Endothelial cell of umbilical vein (primary cell): ENCODE results near the gene APP. TPM values are rescaled to one million over a fixed set of nuclear protein-coding genes. Genes with fewer than 3 reads are reported as not detected.

Experiments used
- BruUV-seq: library from RNA; stranded (reverse); fragments of 400-500 nt; replicated peaks from 2 replicates; lab custom pipeline; 2021; lab: Mats Ljungman, UMichigan
- CTCF ChIA-PET: fragments of 300-600, 350-600 bp; sonication (Branson Sonifier 250); formaldehyde crosslinking; loops from one replicate; lab custom pipeline; 2021; ENCODE audit warnings: antibody characterized with exemption, inconsistent platforms; lab: Charles Lee
- POLR2A ChIA-PET: fragments of 300-600, 350-600 bp; sonication (Branson Sonifier 250); formaldehyde crosslinking; loops from one replicate; lab custom pipeline; 2021; ENCODE audit warnings: antibody characterized with exemption, inconsistent platforms; lab: Charles Lee
- DNase-seq: peaks from one replicate; pipeline ENCODE4 v3.0.0-alpha.2; 2011; ENCODE audit warnings: low read depth, low spot score
- FAIRE-seq: peaks from 2 replicates; lab custom pipeline; 2011; peaks lifted over from hg19 to GRCh38; lab: Jason Lieb, UNC
- H2AFZ ChIP-seq: 2 replicates; pipeline ENCODE4 v1.6.0; 2012; ENCODE audit warnings: low read depth, low read length, control low read depth, inconsistent platforms
- H3K27ac ChIP-seq: 2 replicates; pipeline ENCODE4 v1.5.1; 2011; ENCODE audit warnings: low read depth, mild to moderate bottlenecking, control low read depth, low read length, moderate library complexity; ENCODE audit not compliant: insufficient read depth
- H3K27me3 ChIP-seq, 2 experiments: 2 replicates each; pipeline versions ENCODE4 v1.6.0 to v1.6.1; 2011; ENCODE audit warnings: low read length in 2 of 2, mixed read lengths in 1 of 2; ENCODE audit not compliant: control insufficient read depth in 2 of 2, insufficient read depth in 2 of 2
- H3K36me3 ChIP-seq, 2 experiments: 2 replicates in 1 of 2; 3 replicates in 1 of 2; pipeline ENCODE4 v1.5.1; 2011; ENCODE audit warnings: low read length in 2 of 2, mild to moderate bottlenecking in 1 of 2, moderate library complexity in 1 of 2; ENCODE audit not compliant: control insufficient read depth in 2 of 2, insufficient read depth in 2 of 2; ENCODE audit errors: extremely low read depth in 1 of 2
- H3K4me1 ChIP-seq: 3 replicates; pipeline ENCODE4 v1.5.1; 2011; ENCODE audit warnings: mild to moderate bottlenecking, low read length; ENCODE audit not compliant: control insufficient read depth, insufficient read depth; ENCODE audit errors: extremely low read depth
- H3K4me2 ChIP-seq: 2 replicates; pipeline ENCODE4 v1.6.1; 2011; ENCODE audit warnings: low read length, control low read depth, mixed read lengths; ENCODE audit not compliant: insufficient read depth
- H3K4me3 ChIP-seq, 3 experiments: fragments of 200-600 bp in 1 of 3; sonication (generic), shearing (Covaris generic) in 1 of 3; replicated peaks in 1 of 3; 2 replicates each; pipeline ENCODE4 v1.5.1; 2011 to 2016; ENCODE audit warnings: control low read depth in 3 of 3, low read length in 3 of 3, mild to moderate bottlenecking in 2 of 3, inconsistent platforms in 1 of 3, low read depth in 1 of 3, moderate library complexity in 1 of 3; ENCODE audit not compliant: insufficient read depth in 1 of 3
- H3K79me2 ChIP-seq: 2 replicates; pipeline ENCODE4 v1.6.0; 2012; ENCODE audit warnings: low read length, inconsistent platforms; ENCODE audit not compliant: control insufficient read depth, insufficient read depth
- H3K9ac ChIP-seq: replicated peaks from 2 replicates; pipeline ENCODE3; 2011; ENCODE audit warnings: low read length, control low read depth; ENCODE audit not compliant: insufficient read depth; ENCODE audit errors: extremely low read depth
- H3K9me1 ChIP-seq: replicated peaks from 3 replicates; pipeline ENCODE4 v1.6.0; 2011; ENCODE audit warnings: mild to moderate bottlenecking, low read length; ENCODE audit not compliant: control insufficient read depth, insufficient read depth; ENCODE audit errors: extremely low read depth
- H3K9me3 ChIP-seq: replicated peaks from 2 replicates; pipeline ENCODE4 v1.5.1; 2012; ENCODE audit warnings: low read length, inconsistent platforms; ENCODE audit not compliant: control insufficient read depth, insufficient read depth
- H4K20me1 ChIP-seq: replicated peaks from 2 replicates; pipeline ENCODE3; 2011; ENCODE audit warnings: mild to moderate bottlenecking, low read length; ENCODE audit not compliant: control insufficient read depth, insufficient read depth; ENCODE audit errors: extremely low read depth
- EZH2 ChIP-seq: IDR thresholded peaks from 2 replicates; pipeline ENCODE4 v1.6.1; 2012; ENCODE audit warnings: borderline replicate concordance, low read depth, mild to moderate bottlenecking, moderate library complexity, low read length, inconsistent platforms; ENCODE audit not compliant: severe bottlenecking
- FOS ChIP-seq: IDR thresholded peaks from 2 replicates; pipeline ENCODE4 v1.6.1; 2011; ENCODE audit warnings: mild to moderate bottlenecking, low read length, moderate library complexity, borderline replicate concordance; ENCODE audit not compliant: insufficient read depth
- GATA2 ChIP-seq: IDR thresholded peaks from 2 replicates; pipeline ENCODE4 v1.7.0; 2011; ENCODE audit warnings: low read depth, mild to moderate bottlenecking, moderate library complexity, mixed read lengths, low read length; ENCODE audit not compliant: insufficient read length, insufficient read depth
- JUN ChIP-seq: IDR thresholded peaks from 2 replicates; pipeline ENCODE4 v1.6.1; 2011; ENCODE audit warnings: borderline replicate concordance, low read depth; ENCODE audit not compliant: insufficient read length, insufficient read depth
- MYC ChIP-seq: IDR thresholded peaks from one replicate; pipeline ENCODE4 v1.6.1; 2011; ENCODE audit warnings: mild to moderate bottlenecking, low read depth, low read length
- POLR2A ChIP-seq: IDR thresholded peaks from 2 replicates; pipeline ENCODE4 v1.6.1; 2012; ENCODE audit warnings: low read depth, mild to moderate bottlenecking, control low read depth, low read length
- POLR2AphosphoS5 ChIP-seq: IDR thresholded peaks from 2 replicates; pipeline ENCODE4 v1.6.1; 2012; ENCODE audit warnings: low read depth, mild to moderate bottlenecking, control low read depth, low read length, moderate library complexity; ENCODE audit not compliant: insufficient read depth
- dilution Hi-C: fragments of 300-500 bp; cut with MboI; formaldehyde crosslinking; loops from one replicate; pipeline ENCODE4 v1.15.0; 2019; ENCODE audit warnings: low sequenced_read_pairs; ENCODE audit not compliant: extremely low pct_ligation_motif_present
- intact Hi-C: fragments of 100-400 bp; cut with micrococcal nuclease; formaldehyde crosslinking; loops from one replicate; pipeline ENCODE4 v1.10.0; 2022
- polyA plus RNA-seq, 4 experiments: library from polyadenylated mRNA; depleted of rRNA in 3 of 4; stranded (reverse) in 3 of 4; unstranded in 1 of 4; fragments of >200 nt; gene quantifications; 2 replicates each; pipeline versions ENCODE4 v1.2.1 to v1.2.3, GENCODE V29; 2011 to 2012; ENCODE audit warnings: missing spikeins in 1 of 4
- total RNA-seq: library from RNA; stranded (reverse); gene quantifications from 2 replicates; pipeline ENCODE4 v1.2.3, GENCODE V29; 2021
- TF ChIP-seq, protein P1 (sequence below): IDR thresholded peaks from 2 replicates; pipeline ENCODE4 v1.6.1; 2011; ENCODE audit not compliant: insufficient read depth, insufficient read length
- TF ChIP-seq, protein P2 (sequence below), 2 donors: IDR thresholded peaks; 1 replicate in 1 of 2; 2 replicates in 1 of 2; pipeline ENCODE4 v1.5.1; 2011; ENCODE audit warnings: low read length in 2 of 2, mild to moderate bottlenecking in 2 of 2, moderate library complexity in 2 of 2, control low read depth in 1 of 2, inconsistent platforms in 1 of 2, low read depth in 1 of 2; ENCODE audit not compliant: insufficient read depth in 1 of 2; ENCODE audit errors: extremely low read depth in 1 of 2

APP gene
- total and polyA plus RNA-seq, 2 donors (not counting 3 experiments of a cell fraction or from before 2014, with no cell fraction given): 914 to 928 TPM

DNA sequence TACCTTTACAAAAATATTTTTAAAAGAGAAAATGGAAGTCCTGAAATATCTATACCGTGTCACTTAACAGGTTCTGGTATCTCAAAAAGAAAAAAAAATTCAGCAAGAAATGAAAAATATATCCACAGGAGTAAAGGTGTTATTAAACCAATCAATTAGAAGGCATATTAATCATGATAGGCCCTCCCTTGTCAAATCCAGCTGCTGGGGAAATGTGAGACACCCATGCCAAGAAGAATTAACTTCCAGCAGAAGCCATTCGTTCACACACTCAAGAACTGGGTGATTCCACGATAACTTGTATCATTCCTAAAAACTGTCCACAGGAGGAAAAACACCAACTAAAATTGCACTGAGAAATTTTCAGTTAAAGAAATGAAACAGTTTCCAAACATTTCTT lies 57.6 kb downstream of the APP start:
- TF ChIP-seq, protein P1, sequence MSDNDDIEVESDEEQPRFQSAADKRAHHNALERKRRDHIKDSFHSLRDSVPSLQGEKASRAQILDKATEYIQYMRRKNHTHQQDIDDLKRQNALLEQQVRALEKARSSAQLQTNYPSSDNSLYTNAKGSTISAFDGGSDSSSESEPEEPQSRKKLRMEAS: no peak
- no peak for TF ChIP-seq JUN

DNA sequence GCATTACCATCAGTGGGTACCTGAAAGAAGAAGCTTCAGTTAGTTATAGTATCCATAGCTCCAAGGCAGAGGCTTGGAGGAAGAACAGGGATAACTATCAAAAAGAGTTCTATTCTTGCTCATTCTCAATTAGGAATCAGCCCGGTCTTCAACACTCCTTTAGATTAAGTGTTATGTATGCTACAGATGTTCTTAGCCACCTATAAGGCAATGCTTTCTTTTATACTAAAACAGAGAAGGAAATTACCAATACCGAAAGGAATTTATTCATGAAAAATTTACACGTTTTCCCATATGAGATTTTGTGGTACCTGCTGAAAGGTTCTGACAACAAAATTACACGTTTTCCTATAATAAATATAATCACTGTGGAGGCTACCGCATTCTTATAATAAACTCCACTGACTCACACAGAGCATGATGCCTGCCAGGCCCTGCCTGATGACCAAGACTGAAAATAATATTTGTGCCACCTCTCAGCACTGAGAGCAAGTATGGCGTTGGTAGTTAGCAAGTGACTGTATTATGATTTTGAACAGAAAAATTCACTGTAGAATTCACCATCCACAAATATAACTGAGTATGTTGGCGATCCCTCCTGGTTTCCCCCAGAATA lies 58.3 kb downstream of the APP start:
- H3K4me2 ChIP-seq: no peak overlapping the region
- no peak for DNase-seq

More for the DNA sequence above, 57.6 kb downstream of the APP start:
- DNase-seq: no peak
- intact Hi-C loops: no loop called here
- FAIRE-seq: no peak
- dilution Hi-C loops: no loop called here
- H3K4me2 ChIP-seq: no peak overlapping the region
- H3K4me1 ChIP-seq: peaks cover 14% of the 10 kb centered on the region
- no peak overlapping the region for H2AFZ ChIP-seq
- H3K27me3 ChIP-seq: no peaks in the 10 kb centered on the region
- H3K9ac ChIP-seq: no peak overlapping the region
- H3K27ac ChIP-seq: no peak overlapping the region
- ChIA-PET CTCF (no interaction called here), POLR2A (no interaction called here)
- H4K20me1 ChIP-seq: no peaks in the 10 kb centered on the region
- H3K4me3 ChIP-seq: no peak overlapping the region
- H3K36me3 ChIP-seq: peaks cover 5 to 10% of the 10 kb centered on the region in 2 experiments
- H3K79me2 ChIP-seq: peaks cover 91% of the 10 kb centered on the region
- no peaks in the 10 kb centered on the region for H3K9me3 ChIP-seq
- H3K9me1 ChIP-seq: no peaks in the 10 kb centered on the region
- BruUV-seq: no TSS peak

More for the DNA sequence above, 58.3 kb downstream of the APP start:
- Histone ChIP-seq H3K79me2 (peaks cover 91% of the 10 kb centered on the region), H3K9ac (no peak overlapping the region), H2AFZ (no peak overlapping the region), H3K4me3 (no peak overlapping the region), H3K27ac (no peak overlapping the region), H4K20me1 (no peaks in the 10 kb centered on the region), H3K9me1 (no peaks in the 10 kb centered on the region), H3K36me3 (peaks cover 5 to 10% of the 10 kb centered on the region in 2 experiments), H3K27me3 (no peaks in the 10 kb centered on the region), H3K9me3 (no peaks in the 10 kb centered on the region), H3K4me1 (peaks cover 19% of the 10 kb centered on the region)
- POLR2A ChIA-PET: no interaction called here
- CTCF ChIA-PET: no interaction called here
- intact Hi-C loops (no loop called here), dilution Hi-C loops (no loop called here)
- no peak for TF ChIP-seq JUN
- no peak for TF ChIP-seq GATA2
- no peak for TF ChIP-seq POLR2AphosphoS5
- TF ChIP-seq, protein P2, sequence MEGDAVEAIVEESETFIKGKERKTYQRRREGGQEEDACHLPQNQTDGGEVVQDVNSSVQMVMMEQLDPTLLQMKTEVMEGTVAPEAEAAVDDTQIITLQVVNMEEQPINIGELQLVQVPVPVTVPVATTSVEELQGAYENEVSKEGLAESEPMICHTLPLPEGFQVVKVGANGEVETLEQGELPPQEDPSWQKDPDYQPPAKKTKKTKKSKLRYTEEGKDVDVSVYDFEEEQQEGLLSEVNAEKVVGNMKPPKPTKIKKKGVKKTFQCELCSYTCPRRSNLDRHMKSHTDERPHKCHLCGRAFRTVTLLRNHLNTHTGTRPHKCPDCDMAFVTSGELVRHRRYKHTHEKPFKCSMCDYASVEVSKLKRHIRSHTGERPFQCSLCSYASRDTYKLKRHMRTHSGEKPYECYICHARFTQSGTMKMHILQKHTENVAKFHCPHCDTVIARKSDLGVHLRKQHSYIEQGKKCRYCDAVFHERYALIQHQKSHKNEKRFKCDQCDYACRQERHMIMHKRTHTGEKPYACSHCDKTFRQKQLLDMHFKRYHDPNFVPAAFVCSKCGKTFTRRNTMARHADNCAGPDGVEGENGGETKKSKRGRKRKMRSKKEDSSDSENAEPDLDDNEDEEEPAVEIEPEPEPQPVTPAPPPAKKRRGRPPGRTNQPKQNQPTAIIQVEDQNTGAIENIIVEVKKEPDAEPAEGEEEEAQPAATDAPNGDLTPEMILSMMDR (IDR thresholded peaks at IDR 0.05; ENCODE audit: extremely low read depth in 1 of 2, insufficient read depth in 1 of 2, low read depth in 1 of 2, low read length in 2 of 2): no peak
- no peak for TF ChIP-seq FOS
- no peak for TF ChIP-seq EZH2
- no peak for TF ChIP-seq MYC
- TF ChIP-seq, protein P1: no peak
- TF ChIP-seq POLR2A: no peak
- FAIRE-seq: no peak
- no TSS peak for BruUV-seq
